Measurements from ENCODE around the gene CDCA8.

Gene CDCA8

GRCh38 chr1:37752583-37753471 is 60.5 kb downstream of the CDCA8 start:
- Histone ChIP-seq H3K4me3 (replicated peaks; ENCODE audit: low read depth, low read length) (peak overlapping the region; percentile 30), H3K36me3 (ENCODE audit: control insufficient read depth, insufficient read depth, low read length) (no peaks in the 10 kb centered on the region), H3K27me3 (replicated peaks; ENCODE audit: control insufficient read depth, insufficient read depth, low read length) (peaks cover 5% of the 10 kb centered on the region)
- no peak for TF ChIP-seq CTCF (IDR thresholded peaks at IDR 0.05; ENCODE audit: insufficient read depth, low read length, poor library complexity, severe bottlenecking)
- peak; percentile 50 for DNase-seq (ENCODE audit: extremely low read depth, insufficient read length)

- Histone ChIP-seq H3K36me3 (ENCODE audit: control insufficient read depth, insufficient read depth, low read length) (no peaks in the 10 kb centered on the region), H3K27me3 (replicated peaks; ENCODE audit: control insufficient read depth, insufficient read depth, low read length) (peaks cover 5% of the 10 kb centered on the region), H3K4me3 (replicated peaks; ENCODE audit: low read depth, low read length) (peak overlapping the region; percentile 30; the same call in 1 of the 2 replicates)
- TF ChIP-seq CTCF (IDR thresholded peaks at IDR 0.05; ENCODE audit: insufficient read depth, low read length, poor library complexity, severe bottlenecking): no peak
- DNase-seq (ENCODE audit: extremely low read depth, insufficient read length): no peak
These were observed 61.4 kb downstream of the CDCA8 start for GRCh38 chr1:37753473-37754321.

- H3K4me3 ChIP-seq (replicated peaks; ENCODE audit: low read depth, low read length): no peak overlapping the region
- peaks cover 5% of the 10 kb centered on the region for H3K27me3 ChIP-seq (replicated peaks; ENCODE audit: control insufficient read depth, insufficient read depth, low read length)
- no peak for DNase-seq (ENCODE audit: extremely low read depth, insufficient read length)
- no peak for TF ChIP-seq CTCF (IDR thresholded peaks at IDR 0.05; ENCODE audit: insufficient read depth, low read length, poor library complexity, severe bottlenecking)
- no peaks in the 10 kb centered on the region for H3K36me3 ChIP-seq (ENCODE audit: control insufficient read depth, insufficient read depth, low read length)
These were observed 63.0 kb downstream of the CDCA8 start for GRCh38 chr1:37755290-37755689.

GRCh38 chr1:37755951-37756560 is 63.7 kb downstream of the CDCA8 start:
- Histone ChIP-seq H3K4me3 (replicated peaks; ENCODE audit: low read depth, low read length) (no peak overlapping the region), H3K27me3 (replicated peaks; ENCODE audit: control insufficient read depth, insufficient read depth, low read length) (peaks cover 5% of the 10 kb centered on the region), H3K36me3 (ENCODE audit: control insufficient read depth, insufficient read depth, low read length) (no peaks in the 10 kb centered on the region)
- TF ChIP-seq CTCF (IDR thresholded peaks at IDR 0.05; ENCODE audit: insufficient read depth, low read length, poor library complexity, severe bottlenecking): no peak
- no peak for DNase-seq (ENCODE audit: extremely low read depth, insufficient read length)
